PC-3 (cell line): Measurements from ENCODE around the gene PKN1.

Experiments used
- CTCF ChIP-seq: fragments of 300-600 bp; sonication (generic); conservative IDR thresholded peaks from 2 replicates; pipeline ENCODE4 v1.5.1; 2017; ENCODE audit warnings: antibody characterized with exemption, low read depth, mild to moderate bottlenecking, low read length
- EZH2 ChIP-seq: fragments of 300-600 bp; sonication (generic); IDR thresholded peaks from one replicate; pipeline ENCODE4 v1.6.1; 2017; ENCODE audit warnings: antibody characterized with exemption, mild to moderate bottlenecking, low read length; ENCODE audit not compliant: unreplicated experiment

- TF ChIP-seq EZH2, result no peak
- TF ChIP-seq CTCF, result no peak
Measured at GRCh38 chr19:14400951-14401431, 32.1 kb upstream of the PKN1 start.
